HT1080 (cell line): ENCODE data around the gene BABAM2. TPM values are rescaled to one million over a fixed set of nuclear protein-coding genes. Genes with fewer than 3 reads are reported as not detected.

Experiments
- DNase-seq: peaks from one replicate; pipeline ENCODE4 v3.0.0-alpha.2; 2015; ENCODE audit warnings: low read depth
- total RNA-seq: library from RNA; depleted of rRNA; stranded (reverse); fragments of >200 nt; shearing (Covaris generic); gene quantifications from 2 replicates; pipeline ENCODE4 v1.2.3, GENCODE V29; 2014

BABAM2 gene
- total RNA-seq, 1 experiment from 2014 or later, result 31.8 TPM

GRCh38 chr2:28155086-28155485 lies 264.6 kb downstream of the BABAM2 start:
- DNase-seq, result no peak

GRCh38 chr2:28155627-28156026 lies 265.1 kb downstream of the BABAM2 start:
- peak; percentile 50 for DNase-seq

GRCh38 chr2:28158791-28159190 lies 268.3 kb downstream of the BABAM2 start:
- DNase-seq, result no peak

- DNase-seq, result peak; percentile 50
Measured at GRCh38 chr2:28160986-28161425, 270.5 kb downstream of the BABAM2 start.

GRCh38 chr2:28161466-28161865 lies 270.9 kb downstream of the BABAM2 start:
- DNase-seq, result no peak

- DNase-seq, result no peak
Measured at GRCh38 chr2:28162564-28162963, 272.0 kb downstream of the BABAM2 start.

GRCh38 chr2:28163028-28163427 lies 272.5 kb downstream of the BABAM2 start:
- DNase-seq, result no peak

GRCh38 chr2:28163627-28164279 lies 273.2 kb downstream of the BABAM2 start:
- DNase-seq, result no peak

GRCh38 chr2:28164280-28164801 lies 273.8 kb downstream of the BABAM2 start:
- DNase-seq, result no peak

GRCh38 chr2:28165087-28165635 lies 274.6 kb downstream of the BABAM2 start:
- no peak for DNase-seq

- peak; percentile 62 for DNase-seq
Measured at GRCh38 chr2:28166956-28167355, 276.4 kb downstream of the BABAM2 start.

- no peak for DNase-seq
Measured at GRCh38 chr2:28168376-28168775, 277.8 kb downstream of the BABAM2 start.

- DNase-seq, result no peak
Measured at GRCh38 chr2:28169492-28169891, 279.0 kb downstream of the BABAM2 start.

GRCh38 chr2:28172114-28172898 lies 281.8 kb downstream of the BABAM2 start:
- no peak for DNase-seq

GRCh38 chr2:28173377-28173776 lies 282.8 kb downstream of the BABAM2 start:
- DNase-seq, result no peak

- DNase-seq, result no peak
Measured at GRCh38 chr2:28174211-28174610, 283.7 kb downstream of the BABAM2 start.

- no peak for DNase-seq
Measured at GRCh38 chr2:28175028-28175427, 284.5 kb downstream of the BABAM2 start.

GRCh38 chr2:28178946-28179345 lies 288.4 kb downstream of the BABAM2 start:
- no peak for DNase-seq

- DNase-seq, result no peak
Measured at GRCh38 chr2:28181801-28182200, 291.3 kb downstream of the BABAM2 start.

GRCh38 chr2:28182348-28182747 lies 291.8 kb downstream of the BABAM2 start:
- no peak for DNase-seq

GRCh38 chr2:28185153-28185552 lies 294.6 kb downstream of the BABAM2 start:
- no peak for DNase-seq

- peak; percentile 23 for DNase-seq
Measured at GRCh38 chr2:28185891-28186290, 295.4 kb downstream of the BABAM2 start.
